Parathyroid adenoma (tissue), 2 donors: Measurements from ENCODE around the gene LAIR1.
"Not testable (repeated sequence)": the region's sequence is repeated elsewhere in the genome, so short reads cannot be mapped to it uniquely, and the experiment has no call there.

Experiments
- H2AFZ ChIP-seq: fragments of 300-600 bp; sonication (generic); one replicate; pipeline ENCODE4 v1.7.0; 2017; ENCODE audit warnings: antibody characterized with exemption, mild to moderate bottlenecking
- H3K27ac ChIP-seq: fragments of 300-600 bp; sonication (generic); one replicate; pipeline ENCODE4 v1.7.0; 2017
- H3K27me3 ChIP-seq: fragments of 300-600 bp; sonication (generic); one replicate; pipeline ENCODE4 v1.7.0; 2017; ENCODE audit warnings: low read length; ENCODE audit not compliant: control insufficient read depth, insufficient read depth
- H3K36me3 ChIP-seq: fragments of 300-600 bp; sonication (generic); one replicate; pipeline ENCODE4 v1.7.0; 2017; ENCODE audit warnings: low read length; ENCODE audit not compliant: control insufficient read depth, insufficient read depth
- H3K4me1 ChIP-seq: fragments of 300-600 bp; sonication (generic); one replicate; pipeline ENCODE4 v1.7.0; 2017; ENCODE audit warnings: control low read depth
- H3K4me2 ChIP-seq: fragments of 300-600 bp; sonication (generic); one replicate; pipeline ENCODE4 v1.7.0; 2017; ENCODE audit warnings: low read length
- H3K4me3 ChIP-seq: fragments of 300-600 bp; sonication (generic); one replicate; pipeline ENCODE4 v1.7.0; 2017; ENCODE audit warnings: low read depth, low read length
- H3K79me2 ChIP-seq: fragments of 300-600 bp; sonication (generic); one replicate; pipeline ENCODE4 v1.7.0; 2017; ENCODE audit warnings: control low read depth
- H3K9ac ChIP-seq: fragments of 300-600 bp; sonication (generic); one replicate; pipeline ENCODE4 v1.7.0; 2017; ENCODE audit warnings: mild to moderate bottlenecking
- H3K9me3 ChIP-seq: fragments of 300-600 bp; sonication (generic); one replicate; pipeline ENCODE4 v1.7.0; 2017; ENCODE audit warnings: low read length; ENCODE audit not compliant: control insufficient read depth
- TF ChIP-seq, protein P1 (sequence below): fragments of 300-600 bp; sonication (generic); IDR thresholded peaks from one replicate; pipeline ENCODE4 v1.7.0; 2017; ENCODE audit warnings: antibody characterized with exemption, mild to moderate bottlenecking
- donor health status: primary hyperparathyroidism.

The LAIR1 gene

DNA sequence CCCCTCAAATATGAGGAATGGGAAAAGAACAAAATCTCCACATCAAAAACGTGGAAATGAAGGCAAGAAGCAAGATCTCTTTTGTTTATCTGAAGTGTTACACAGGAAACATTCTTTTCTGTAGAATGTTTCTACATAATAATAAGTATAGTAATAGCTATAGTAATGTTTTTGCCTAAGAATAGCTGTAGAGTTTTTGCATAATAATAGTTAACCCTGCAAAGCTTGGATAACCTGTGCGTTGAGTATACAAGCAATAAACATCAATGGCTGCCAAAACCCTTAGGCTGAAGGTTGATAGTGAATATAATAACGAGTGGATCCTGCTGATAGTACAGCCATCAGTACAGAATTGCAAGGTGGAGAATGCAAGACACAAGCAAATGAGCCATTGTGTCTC, 40.7 kb downstream of the LAIR1 start:
- H2AFZ ChIP-seq: no peak overlapping the region
- H3K4me1 ChIP-seq: no peaks in the 10 kb centered on the region
- H3K27me3 ChIP-seq: no peaks in the 10 kb centered on the region
- H3K4me2 ChIP-seq: no peak overlapping the region
- H3K27ac ChIP-seq: no peak overlapping the region
- H3K36me3 ChIP-seq: no peaks in the 10 kb centered on the region
- H3K4me3 ChIP-seq: no peak overlapping the region
- no peaks in the 10 kb centered on the region for H3K9me3 ChIP-seq
- TF ChIP-seq, protein P1, sequence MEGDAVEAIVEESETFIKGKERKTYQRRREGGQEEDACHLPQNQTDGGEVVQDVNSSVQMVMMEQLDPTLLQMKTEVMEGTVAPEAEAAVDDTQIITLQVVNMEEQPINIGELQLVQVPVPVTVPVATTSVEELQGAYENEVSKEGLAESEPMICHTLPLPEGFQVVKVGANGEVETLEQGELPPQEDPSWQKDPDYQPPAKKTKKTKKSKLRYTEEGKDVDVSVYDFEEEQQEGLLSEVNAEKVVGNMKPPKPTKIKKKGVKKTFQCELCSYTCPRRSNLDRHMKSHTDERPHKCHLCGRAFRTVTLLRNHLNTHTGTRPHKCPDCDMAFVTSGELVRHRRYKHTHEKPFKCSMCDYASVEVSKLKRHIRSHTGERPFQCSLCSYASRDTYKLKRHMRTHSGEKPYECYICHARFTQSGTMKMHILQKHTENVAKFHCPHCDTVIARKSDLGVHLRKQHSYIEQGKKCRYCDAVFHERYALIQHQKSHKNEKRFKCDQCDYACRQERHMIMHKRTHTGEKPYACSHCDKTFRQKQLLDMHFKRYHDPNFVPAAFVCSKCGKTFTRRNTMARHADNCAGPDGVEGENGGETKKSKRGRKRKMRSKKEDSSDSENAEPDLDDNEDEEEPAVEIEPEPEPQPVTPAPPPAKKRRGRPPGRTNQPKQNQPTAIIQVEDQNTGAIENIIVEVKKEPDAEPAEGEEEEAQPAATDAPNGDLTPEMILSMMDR: no peak
- H3K79me2 ChIP-seq: no peaks in the 10 kb centered on the region
- no peak overlapping the region for H3K9ac ChIP-seq

DNA sequence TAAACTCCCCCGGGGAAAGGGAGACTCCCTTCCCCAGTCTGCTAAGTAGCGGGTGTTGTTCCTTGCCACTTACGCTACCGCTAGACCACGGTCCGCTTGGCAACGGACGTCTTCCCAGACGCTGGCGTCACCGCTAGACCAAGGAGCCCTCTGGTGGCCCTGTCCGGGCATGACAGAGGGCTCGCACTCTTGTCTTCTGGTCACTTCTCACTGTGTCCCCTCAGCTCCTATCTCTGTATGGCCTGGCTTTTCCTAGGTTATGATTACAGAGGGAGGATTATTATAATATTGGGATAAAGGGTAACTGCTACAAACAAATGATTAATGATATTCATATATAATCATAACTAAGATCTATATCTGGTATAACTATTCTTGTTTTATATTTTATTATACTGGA, 41.8 kb downstream of the LAIR1 start:
- H3K36me3 ChIP-seq, H3K4me3 ChIP-seq, H3K9me3 ChIP-seq, H3K9ac ChIP-seq, H3K4me1 ChIP-seq, H3K27ac ChIP-seq, H2AFZ ChIP-seq, H3K27me3 ChIP-seq, H3K79me2 ChIP-seq, H3K4me2 ChIP-seq: not testable (repeated sequence)

DNA sequence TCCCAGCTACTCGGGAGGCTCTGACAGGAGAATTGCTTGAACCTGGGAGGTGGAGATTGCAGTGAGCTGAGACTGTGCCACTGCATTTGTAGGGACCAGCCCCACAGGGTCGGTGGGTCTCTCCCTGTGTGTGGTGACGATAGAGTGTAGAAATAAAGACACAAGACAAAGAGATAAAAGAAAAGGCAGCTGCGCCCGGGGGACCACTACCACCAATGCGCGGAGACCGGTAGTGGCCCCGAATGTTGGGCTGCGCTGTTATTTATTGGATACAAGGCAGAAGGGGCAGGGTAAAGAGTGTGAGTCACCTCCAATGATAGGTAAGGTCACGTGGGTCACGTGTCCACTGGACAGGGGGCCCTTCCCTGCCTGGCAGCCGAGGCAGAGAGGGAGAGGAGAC, 42.4 kb downstream of the LAIR1 start:
- H3K27me3 ChIP-seq, H3K9ac ChIP-seq, H2AFZ ChIP-seq, H3K9me3 ChIP-seq, H3K4me1 ChIP-seq, H3K27ac ChIP-seq, H3K36me3 ChIP-seq, H3K4me3 ChIP-seq, H3K79me2 ChIP-seq, H3K4me2 ChIP-seq: not testable (repeated sequence)

DNA sequence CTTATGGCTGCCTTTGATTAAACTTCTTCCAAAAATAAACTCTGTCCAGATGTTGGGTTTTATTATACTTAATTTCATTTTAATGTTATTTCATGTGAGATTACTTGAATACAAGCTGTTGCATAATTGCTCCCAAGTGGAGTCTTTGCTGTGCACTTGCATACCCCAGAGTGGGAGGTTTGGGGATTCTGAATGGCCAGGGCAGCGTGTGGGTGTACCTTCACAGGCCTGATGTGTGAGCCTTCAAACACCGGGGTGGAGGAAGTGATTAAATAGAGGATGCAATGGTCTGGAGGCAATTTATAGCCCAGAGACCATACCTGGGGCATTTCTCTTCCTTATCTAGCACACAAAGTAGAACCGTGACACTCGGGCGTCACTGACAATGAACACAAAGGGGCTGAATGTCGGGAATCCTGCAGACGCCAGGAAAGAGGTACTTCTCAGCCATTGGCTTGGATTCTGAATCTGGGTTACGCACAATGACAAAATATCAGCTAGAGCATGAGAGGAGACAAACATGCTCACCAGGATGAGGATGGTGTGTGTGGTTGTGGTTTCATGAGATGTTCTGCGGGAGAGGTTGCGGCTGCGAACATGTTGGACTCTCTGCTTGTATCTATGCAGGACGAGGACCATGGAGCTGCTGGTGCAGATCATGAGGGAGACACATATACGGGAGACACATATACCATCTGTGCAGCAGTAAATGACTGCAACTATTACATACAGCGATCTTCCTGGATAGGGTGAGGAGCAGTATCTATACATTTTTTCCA, 44.6 kb downstream of the LAIR1 start:
- H3K4me1 ChIP-seq: no peaks in the 10 kb centered on the region
- no peaks in the 10 kb centered on the region for H3K36me3 ChIP-seq
- TF ChIP-seq, protein P1: no peak
- no peak overlapping the region for H3K27ac ChIP-seq
- H3K4me2 ChIP-seq: no peak overlapping the region
- no peaks in the 10 kb centered on the region for H3K9me3 ChIP-seq
- no peaks in the 10 kb centered on the region for H3K79me2 ChIP-seq
- H2AFZ ChIP-seq: no peak overlapping the region
- peaks cover 6% of the 10 kb centered on the region for H3K27me3 ChIP-seq
- H3K4me3 ChIP-seq: no peak overlapping the region
- H3K9ac ChIP-seq: no peak overlapping the region

DNA sequence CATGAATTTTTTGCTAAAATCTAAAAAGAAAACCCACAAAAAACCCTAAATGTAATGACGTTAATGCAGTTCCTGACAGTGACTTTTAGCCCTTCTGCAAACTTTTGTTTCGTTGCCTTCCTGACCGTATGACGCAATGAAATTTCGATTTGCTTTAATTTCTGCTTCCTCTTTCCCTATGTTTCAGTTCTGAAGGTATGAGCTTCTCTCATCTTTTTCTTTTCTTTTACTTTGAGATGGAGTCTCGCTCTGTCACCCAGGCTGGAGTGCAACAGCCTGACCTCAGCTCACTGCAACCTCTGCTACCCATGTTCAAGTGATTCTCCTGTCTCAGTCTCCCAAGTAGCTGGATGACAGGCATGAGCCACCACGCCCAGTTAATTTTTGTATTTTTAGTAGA, 45.7 kb downstream of the LAIR1 start:
- Histone ChIP-seq H3K4me3 (no peak overlapping the region), H3K9me3 (no peaks in the 10 kb centered on the region), H3K27me3 (peaks cover 6% of the 10 kb centered on the region), H3K27ac (no peak overlapping the region), H3K36me3 (no peaks in the 10 kb centered on the region), H3K9ac (no peak overlapping the region), H3K79me2 (no peaks in the 10 kb centered on the region), H2AFZ (no peak overlapping the region), H3K4me1 (no peaks in the 10 kb centered on the region), H3K4me2 (no peak overlapping the region)
- TF ChIP-seq, protein P1: no peak

DNA sequence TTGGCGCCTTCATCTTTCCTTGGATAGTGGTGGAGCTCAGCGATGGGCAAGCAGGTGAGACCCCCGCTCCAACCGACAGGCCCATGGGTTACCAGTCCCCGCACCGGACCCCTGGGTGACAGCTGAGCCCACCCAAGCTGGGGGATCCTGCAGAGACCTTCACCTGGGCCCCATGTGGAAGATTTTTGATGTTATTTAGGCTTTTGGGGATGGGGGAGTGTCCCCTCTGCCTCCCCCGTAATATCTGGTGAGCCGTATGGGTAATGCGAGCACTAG, 46.8 kb downstream of the LAIR1 start:
- H3K79me2 ChIP-seq: no peaks in the 10 kb centered on the region
- no peak overlapping the region for H2AFZ ChIP-seq
- H3K4me1 ChIP-seq: no peaks in the 10 kb centered on the region
- H3K27me3 ChIP-seq: peaks cover 6% of the 10 kb centered on the region
- no peaks in the 10 kb centered on the region for H3K9me3 ChIP-seq
- no peaks in the 10 kb centered on the region for H3K36me3 ChIP-seq
- TF ChIP-seq, protein P1: no peak
- H3K27ac ChIP-seq: no peak overlapping the region
- no peak overlapping the region for H3K4me3 ChIP-seq
- H3K9ac ChIP-seq: no peak overlapping the region
- no peak overlapping the region for H3K4me2 ChIP-seq
